H1 (cell line): ENCODE data around the gene LRRC61. TPM values are rescaled to one million over a fixed set of nuclear protein-coding genes. Genes with fewer than 3 reads are reported as not detected.

Experiments
- CTCF ChIA-PET: fragments of 300-600 bp; sonication (Branson Sonifier 250); formaldehyde crosslinking; loops from one replicate; lab custom pipeline; 2021; ENCODE audit not compliant: partially characterized antibody; lab: Charles Lee
- POLR2A ChIA-PET: fragments of 300-600 bp; sonication (Branson Sonifier 250); formaldehyde crosslinking; loops from one replicate; lab custom pipeline; 2021; ENCODE audit warnings: inconsistent platforms; ENCODE audit not compliant: partially characterized antibody; lab: Charles Lee
- DNase-seq, 2 experiments: peaks; one replicate each; pipeline versions ENCODE4 v3.0.0 to v3.0.0-alpha.2; 2010 to 2022; ENCODE audit warnings: low spot score in 2 of 2, low read depth in 1 of 2, mixed read lengths in 1 of 2
- FAIRE-seq: peaks from 2 replicates; lab custom pipeline; 2011; peaks lifted over from hg19 to GRCh38; lab: Jason Lieb, UNC
- H2AFZ ChIP-seq: 2 replicates; pipeline ENCODE4 v1.8.1; 2012; ENCODE audit warnings: low read length, inconsistent platforms
- H2AK5ac ChIP-seq: 2 replicates; pipeline ENCODE4 v1.6.1; 2013; ENCODE audit warnings: low read depth, low read length
- H2BK120ac ChIP-seq: replicated peaks from 2 replicates; pipeline ENCODE3; 2013; ENCODE audit warnings: low read depth, low read length, inconsistent platforms
- H2BK12ac ChIP-seq: 2 replicates; pipeline ENCODE4 v1.6.1; 2013; ENCODE audit warnings: low read depth, low read length
- H2BK15ac ChIP-seq: 2 replicates; pipeline ENCODE4 v1.6.1; 2013; ENCODE audit warnings: low read length
- H2BK20ac ChIP-seq: 2 replicates; pipeline ENCODE4 v1.6.1; 2013; ENCODE audit warnings: low read length
- H2BK5ac ChIP-seq: 2 replicates; pipeline ENCODE4 v1.6.1; 2013; ENCODE audit warnings: low read depth, low read length
- H3K14ac ChIP-seq: 2 replicates; pipeline ENCODE4 v1.6.1; 2013; ENCODE audit warnings: inconsistent platforms; ENCODE audit not compliant: insufficient read length
- H3K18ac ChIP-seq: 2 replicates; pipeline ENCODE4 v1.6.1; 2013; ENCODE audit warnings: low read length; ENCODE audit errors: extremely low read depth
- H3K23ac ChIP-seq: 2 replicates; pipeline ENCODE4 v1.6.1; 2013; ENCODE audit warnings: inconsistent platforms; ENCODE audit not compliant: insufficient read length
- H3K23me2 ChIP-seq: 2 replicates; pipeline ENCODE4 v1.6.1; 2013; ENCODE audit warnings: low read depth, low read length
- H3K27ac ChIP-seq: 2 replicates; pipeline ENCODE4 v1.6.1; 2011; ENCODE audit warnings: low read depth, low read length, inconsistent platforms
- H3K27me3 ChIP-seq, 4 experiments: replicated peaks in 1 of 4; 1 replicate in 1 of 4; 2 replicates in 3 of 4; pipeline versions ENCODE4 v1.6.1 to v1.8.1; 2011 to 2013; ENCODE audit warnings: low read length in 3 of 4, mild to moderate bottlenecking in 3 of 4, inconsistent platforms in 2 of 4, mixed read lengths in 2 of 4, moderate library complexity in 1 of 4; ENCODE audit not compliant: control insufficient read depth in 3 of 4, insufficient read depth in 3 of 4; ENCODE audit errors: extremely low read depth in 1 of 4
- H3K36me3 ChIP-seq, 4 experiments: 2 replicates each; pipeline versions ENCODE4 v1.6.1 to v1.8.1; 2011 to 2013; ENCODE audit warnings: mild to moderate bottlenecking in 4 of 4, low read length in 3 of 4, moderate library complexity in 2 of 4, control low read depth in 1 of 4, inconsistent platforms in 1 of 4; ENCODE audit not compliant: insufficient read depth in 4 of 4, control insufficient read depth in 2 of 4
- H3K4ac ChIP-seq: replicated peaks from 2 replicates; pipeline ENCODE3; 2013; ENCODE audit warnings: low read length, low read depth, mixed read lengths, inconsistent platforms; ENCODE audit not compliant: insufficient read length
- H3K4me1 ChIP-seq, 4 experiments: replicated peaks in 1 of 4; 1 replicate in 1 of 4; 2 replicates in 3 of 4; pipeline versions ENCODE4 v1.6.1 to v1.8.1; 2011 to 2013; ENCODE audit warnings: low read length in 3 of 4, inconsistent platforms in 2 of 4, mixed read lengths in 1 of 4; ENCODE audit not compliant: insufficient read depth in 4 of 4, control insufficient read depth in 3 of 4
- H3K4me2 ChIP-seq, 2 experiments: 2 replicates each; pipeline versions ENCODE4 v1.6.1 to v1.8.1; 2011 to 2013; ENCODE audit warnings: low read depth in 2 of 2, low read length in 2 of 2, control low read depth in 1 of 2, inconsistent platforms in 1 of 2, mild to moderate bottlenecking in 1 of 2; ENCODE audit not compliant: insufficient read depth in 1 of 2
- H3K4me3 ChIP-seq, 4 experiments: fragments of 200-600, 300-600 bp in 1 of 4; sonication (generic), shearing (Covaris generic), sonication (Bioruptor Twin) in 1 of 4; 2 replicates each; pipeline versions ENCODE4 v1.5.1 to v1.8.1; 2011 to 2016; ENCODE audit warnings: low read length in 4 of 4, low read depth in 3 of 4, control low read depth in 2 of 4, inconsistent platforms in 2 of 4, mild to moderate bottlenecking in 2 of 4, mixed read lengths in 1 of 4, moderate library complexity in 1 of 4; ENCODE audit not compliant: insufficient read depth in 2 of 4; ENCODE audit errors: extremely low read depth in 1 of 4
- H3K56ac ChIP-seq: replicated peaks from 2 replicates; pipeline ENCODE3; 2013; ENCODE audit warnings: low read depth, mild to moderate bottlenecking, mixed read lengths, low read length, inconsistent platforms; ENCODE audit not compliant: insufficient read length
- H3K79me1 ChIP-seq: 2 replicates; pipeline ENCODE4 v1.6.1; 2013; ENCODE audit warnings: low read depth, low read length, control low read depth
- H3K79me2 ChIP-seq, 2 experiments: 2 replicates each; pipeline versions ENCODE4 v1.6.1 to v1.8.1; 2012 to 2013; ENCODE audit warnings: low read length in 2 of 2, mild to moderate bottlenecking in 2 of 2, inconsistent platforms in 1 of 2; ENCODE audit not compliant: insufficient read depth in 2 of 2, control insufficient read depth in 1 of 2
- H3K9ac ChIP-seq, 4 experiments: replicated peaks in 1 of 4; 1 replicate in 1 of 4; 2 replicates in 3 of 4; pipeline versions ENCODE4 v1.6.1 to v1.8.1; 2011 to 2013; ENCODE audit warnings: low read depth in 3 of 4, low read length in 3 of 4, control low read depth in 2 of 4, mild to moderate bottlenecking in 2 of 4, moderate library complexity in 2 of 4, inconsistent platforms in 1 of 4; ENCODE audit errors: extremely low read depth in 1 of 4
- H3K9me3 ChIP-seq, 2 experiments: 2 replicates each; pipeline versions ENCODE4 v1.6.1 to v1.8.1; 2012 to 2013; ENCODE audit warnings: mild to moderate bottlenecking in 2 of 2, moderate library complexity in 2 of 2, control low read depth in 1 of 2, inconsistent platforms in 1 of 2, low read depth in 1 of 2, low read length in 1 of 2, mixed read lengths in 1 of 2; ENCODE audit not compliant: insufficient read depth in 2 of 2
- H4K20me1 ChIP-seq, 2 experiments: replicated peaks in 1 of 2; 2 replicates each; pipeline versions ENCODE3 to v1.8.1; 2011 to 2013; ENCODE audit warnings: inconsistent platforms in 2 of 2, low read length in 2 of 2, mild to moderate bottlenecking in 1 of 2; ENCODE audit not compliant: insufficient read depth in 2 of 2, control insufficient read depth in 1 of 2
- H4K5ac ChIP-seq: 2 replicates; pipeline ENCODE4 v1.6.1; 2013; ENCODE audit warnings: low read length, low read depth, mixed read lengths, inconsistent platforms; ENCODE audit not compliant: insufficient read length
- H4K8ac ChIP-seq: 2 replicates; pipeline ENCODE4 v1.8.0; 2013; ENCODE audit warnings: mild to moderate bottlenecking, moderate library complexity, low read length, inconsistent platforms; ENCODE audit not compliant: insufficient read depth; ENCODE audit errors: extremely low read depth
- H4K91ac ChIP-seq: replicated peaks from 2 replicates; pipeline ENCODE3; 2013; ENCODE audit warnings: low read length, mixed read lengths, inconsistent platforms; ENCODE audit not compliant: insufficient read length
- ATF3 ChIP-seq: IDR thresholded peaks from 2 replicates; pipeline ENCODE4 v1.6.1; 2011; ENCODE audit warnings: low read depth, mild to moderate bottlenecking, low read length; ENCODE audit not compliant: insufficient read depth
- BACH1 ChIP-seq: IDR thresholded peaks from 2 replicates; pipeline ENCODE4 v1.6.1; 2012; ENCODE audit warnings: low read length, improper control_type of control experiment
- EGR1 ChIP-seq: IDR thresholded peaks from 2 replicates; pipeline ENCODE4 v1.6.1; 2011; ENCODE audit warnings: low read depth, low read length, borderline replicate concordance
- GTF2F1 ChIP-seq: IDR thresholded peaks from 2 replicates; pipeline ENCODE4 v1.6.1; 2012; ENCODE audit warnings: low read depth, low read length, improper control_type of control experiment, borderline replicate concordance
- HDAC2 ChIP-seq, 2 experiments: fragments of 300-600 bp in 1 of 2; sonication (generic) in 1 of 2; IDR thresholded peaks; 2 replicates each; pipeline ENCODE4 v1.6.1; 2011 to 2012; ENCODE audit warnings: low read depth in 2 of 2, low read length in 2 of 2, mild to moderate bottlenecking in 2 of 2, moderate library complexity in 2 of 2, borderline replicate concordance in 1 of 2, inconsistent platforms in 1 of 2
- HDAC6 ChIP-seq: IDR thresholded peaks from one replicate; pipeline ENCODE4 v1.7.1; 2012; ENCODE audit warnings: low read depth, mild to moderate bottlenecking, inconsistent platforms, low read length, moderate library complexity
- JUN ChIP-seq: IDR thresholded peaks from 2 replicates; pipeline ENCODE4 v1.6.1; 2011; ENCODE audit warnings: low read depth, mild to moderate bottlenecking, improper control_type of control experiment, low read length
- NANOG ChIP-seq: IDR thresholded peaks from 2 replicates; pipeline ENCODE4 v1.6.1; 2011; ENCODE audit warnings: low read length, low read depth, mild to moderate bottlenecking, inconsistent platforms; ENCODE audit not compliant: insufficient read depth, poor library complexity, severe bottlenecking
- POU5F1 ChIP-seq: IDR thresholded peaks from 2 replicates; pipeline ENCODE4 v1.6.1; 2011; ENCODE audit warnings: low read depth, mild to moderate bottlenecking, low read length, moderate library complexity
- SAP30 ChIP-seq: fragments of 300-600 bp; sonication (generic); IDR thresholded peaks from 2 replicates; pipeline ENCODE4 v1.7.1; 2012; ENCODE audit warnings: low read length, moderate library complexity, mild to moderate bottlenecking, inconsistent platforms; ENCODE audit not compliant: insufficient read depth, insufficient replicate concordance
- YY1 ChIP-seq: IDR thresholded peaks from 2 replicates; pipeline ENCODE4 v1.6.1; 2011; ENCODE audit warnings: low read depth, mild to moderate bottlenecking, low read length
- whole genome bisulfite sequencing, 2 experiments: shearing (Covaris generic) in 1 of 2; methylation state at CpG; one replicate each; pipeline versions ENCODE4 v1.1.6 to v1.1.7; 2013 to 2015; ENCODE audit warnings: low lambda C conversion rate in 2 of 2, mixed read lengths in 2 of 2, inconsistent platforms in 1 of 2, low coverage in 1 of 2, missing lambda C conversion rate in 1 of 2; ENCODE audit not compliant: insufficient replicate concordance in 2 of 2, insufficient coverage in 1 of 2, insufficient read length in 1 of 2; ENCODE audit errors: extremely low coverage in 1 of 2, missing lambda C conversion rate in 1 of 2; 5-methylcytosine and 5-hydroxymethylcytosine counted together
- polyA plus RNA-seq, 7 experiments: library from polyadenylated mRNA; depleted of rRNA in 3 of 7; stranded (reverse) in 5 of 7; unstranded in 2 of 7; fragments of >200 nt in 5 of 7; fragments of 200-250 nt in 2 of 7; gene quantifications; 1 replicate in 5 of 7; 2 replicates in 1 of 7; 4 replicates in 1 of 7; pipeline versions ENCODE4 v1.2.1 to v1.2.3, GENCODE V29; 2011 to 2013; ENCODE audit warnings: missing spikeins in 2 of 7, mixed read lengths in 2 of 7
- total RNA-seq: library from RNA; stranded (reverse); fragmentation: NEBNext Ultra II Directional; extraction: Animal tissue kit (Norgen Biotek cat#: 25700); gene quantifications from 2 replicates; pipeline ENCODE4 v1.2.1, GENCODE V29; 2021

Gene LRRC61
- total and polyA plus RNA-seq, 2 of the 8 experiments (the other 6 are each of a cell fraction or from before 2014, with no cell fraction given) = 0.73 to 44.8 TPM

- CTCF ChIA-PET = interaction anchor here (0.7 to 2.2 kb wide), 9 partner anchors 10 to 47 kb away, joined by 3 to 8 read pairs (median 4); no protein-coding TSS in a partner anchor
- no peak overlapping the region for H2BK5ac ChIP-seq
- H4K20me1 ChIP-seq = peaks cover 9 to 18% of the 10 kb centered on the region in 2 experiments
- no peak overlapping the region for H3K27ac ChIP-seq
- no peaks in the 10 kb centered on the region for H3K9me3 ChIP-seq
- peak overlapping the region; percentile 99; the same call in 1 of the 2 replicates for H2AK5ac ChIP-seq
- H3K23me2 ChIP-seq = peaks cover 17% of the 10 kb centered on the region
- DNase-seq = no peak
- peaks cover 0 to 8% (median 6%) of the 10 kb centered on the region in 4 experiments; a peak in 6 of 7 replicates for H3K27me3 ChIP-seq
- peak overlapping the region; percentile 52; the same call in 1 of the 2 replicates for H2BK12ac ChIP-seq
- peaks cover 15 to 67% (median 37%) of the 10 kb centered on the region in 4 experiments for H3K4me1 ChIP-seq
- H3K9ac ChIP-seq = no peak overlapping the region
- H3K79me1 ChIP-seq = peaks cover 6% of the 10 kb centered on the region
- H2AFZ ChIP-seq = no peak overlapping the region
- peak overlapping the region; percentile 19; the same call in 1 of the 2 replicates for H3K18ac ChIP-seq
- H4K91ac ChIP-seq = no peak overlapping the region
- no peak for TF ChIP-seq GTF2F1
- no peak for TF ChIP-seq YY1
- TF ChIP-seq JUN = no peak
- no peak for TF ChIP-seq POU5F1
- TF ChIP-seq BACH1 = no peak
- TF ChIP-seq EGR1 = no peak
- no peak for TF ChIP-seq NANOG
- TF ChIP-seq SAP30 = no peak
- no peak for TF ChIP-seq HDAC6
- no peak for TF ChIP-seq HDAC2 (IDR thresholded peaks at IDR 0.05; ENCODE audit: borderline replicate concordance in 1 of 2, low read depth in 2 of 2, low read length in 2 of 2)
- TF ChIP-seq ATF3 = no peak
- TF ChIP-seq, all 59 proteins: peak for 0
- no peak overlapping the region for H2BK120ac ChIP-seq
- no peak overlapping the region for H3K4ac ChIP-seq
- no peak overlapping the region for H3K14ac ChIP-seq
- POLR2A ChIA-PET = interaction anchor here (0.6 to 7.6 kb wide), 15 partner anchors 8 to 78 kb away, joined by 3 to 76 read pairs (median 4); partner anchors contain the start of gene REPIN1
- 95% methylated on average over 17 of the region's 18 CpGs; no CpG with 5 or more reads in 1 of the 2 experiments for WGBS, 2 experiments
- 0 out of 2 replicates have a peak overlapping the region, but pooled peaks have one; percentile 25 for H2BK15ac ChIP-seq
- H3K56ac ChIP-seq = no peak overlapping the region
- H3K36me3 ChIP-seq = peaks cover 2 to 25% (median 6%) of the 10 kb centered on the region in 4 experiments; a peak in 6 of 8 replicates
- no peak overlapping the region for H4K5ac ChIP-seq
- no peak for FAIRE-seq
- H3K79me2 ChIP-seq = peaks cover 0 to 20% of the 10 kb centered on the region in 2 experiments; a peak in 2 of 4 replicates
- H3K23ac ChIP-seq = no peak overlapping the region
- no peak overlapping the region for H2BK20ac ChIP-seq
- H3K4me3 ChIP-seq = no peak overlapping the region
- 0 out of 2 replicates have a peak overlapping the region, but pooled peaks have one; percentile 5 for H4K8ac ChIP-seq
- no peak overlapping the region for H3K4me2 ChIP-seq
Measured at GRCh38 chr7:150337179-150337578, 14.0 kb downstream of the LRRC61 start.
